HS-27A (cell line): ENCODE measurements around the gene P3H3.
"Not testable (repeated sequence)": the region's sequence is repeated elsewhere in the genome, so short reads cannot be mapped to it uniquely, and the experiment has no call there.

ENCODE experiments used
- DNase-seq: peaks from one replicate; pipeline ENCODE4 v3.0.0-alpha.2; 2012; ENCODE audit warnings: low read depth, missing footprints

Gene P3H3

DNA sequence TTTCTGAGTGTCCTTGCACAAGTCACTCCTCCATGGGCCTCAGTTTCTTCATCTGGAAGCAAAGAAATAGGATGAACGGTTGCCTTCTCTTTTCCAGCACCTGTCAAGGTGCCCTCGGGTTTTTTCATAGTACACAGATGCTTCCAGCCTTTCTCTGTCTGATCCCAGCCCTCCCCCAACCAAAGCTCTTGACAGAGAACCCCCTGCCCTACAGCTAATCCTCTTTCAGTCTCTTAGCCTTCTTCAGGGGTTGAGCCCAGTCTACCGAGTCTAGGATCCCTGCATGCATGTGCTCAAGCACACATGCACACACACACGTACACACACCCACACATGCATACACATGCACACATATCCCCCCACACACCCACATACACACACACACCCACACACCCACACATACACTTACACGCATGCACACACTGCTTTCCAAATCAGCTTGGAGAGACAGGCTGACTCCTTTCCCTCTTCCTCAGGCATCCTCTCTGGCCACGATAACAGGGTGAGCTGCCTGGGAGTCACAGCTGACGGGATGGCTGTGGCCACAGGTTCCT lies 18.2 kb downstream of the P3H3 start:
- DNase-seq, result no peak

DNA sequence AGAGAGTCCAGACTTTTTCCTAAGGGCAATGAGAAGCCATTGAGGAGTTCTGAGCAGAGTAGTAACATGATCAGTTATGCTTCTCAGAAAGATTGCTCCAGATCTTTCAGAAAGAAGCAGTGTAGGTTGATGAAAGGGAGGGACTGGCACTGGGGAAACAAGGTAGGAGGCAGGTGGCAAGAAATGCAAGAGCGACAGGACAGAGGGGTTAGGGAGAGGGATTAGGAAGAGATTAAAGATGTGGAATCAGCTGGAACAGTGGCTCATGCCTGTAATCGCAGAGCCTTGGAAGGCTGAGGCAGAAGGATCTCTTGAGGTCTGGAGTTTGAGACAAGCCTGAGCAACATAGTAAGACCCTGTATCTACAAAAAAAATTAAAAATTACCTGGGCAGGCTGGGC lies 19.5 kb downstream of the P3H3 start:
- DNase-seq, result no peak

DNA sequence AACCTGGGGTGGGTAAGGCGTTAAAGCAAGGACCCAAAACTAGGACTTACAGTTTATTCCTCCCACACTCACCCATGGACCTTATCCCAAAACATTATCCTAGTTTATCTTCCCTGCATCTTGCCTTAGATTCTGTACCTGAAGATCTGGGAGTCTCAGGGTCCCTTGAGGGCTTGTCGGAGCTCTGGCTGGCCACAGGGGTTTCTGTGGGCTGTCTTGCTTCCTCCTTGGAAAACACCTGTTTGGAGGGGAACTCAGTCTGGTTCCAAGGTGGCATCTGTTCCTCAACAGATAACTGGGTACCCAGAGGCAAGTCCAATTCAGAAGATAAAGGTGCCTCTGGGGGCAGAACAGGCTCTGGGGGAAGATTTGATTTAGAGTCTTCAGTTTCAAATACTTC lies 21.2 kb downstream of the P3H3 start:
- DNase-seq, result no peak

DNA sequence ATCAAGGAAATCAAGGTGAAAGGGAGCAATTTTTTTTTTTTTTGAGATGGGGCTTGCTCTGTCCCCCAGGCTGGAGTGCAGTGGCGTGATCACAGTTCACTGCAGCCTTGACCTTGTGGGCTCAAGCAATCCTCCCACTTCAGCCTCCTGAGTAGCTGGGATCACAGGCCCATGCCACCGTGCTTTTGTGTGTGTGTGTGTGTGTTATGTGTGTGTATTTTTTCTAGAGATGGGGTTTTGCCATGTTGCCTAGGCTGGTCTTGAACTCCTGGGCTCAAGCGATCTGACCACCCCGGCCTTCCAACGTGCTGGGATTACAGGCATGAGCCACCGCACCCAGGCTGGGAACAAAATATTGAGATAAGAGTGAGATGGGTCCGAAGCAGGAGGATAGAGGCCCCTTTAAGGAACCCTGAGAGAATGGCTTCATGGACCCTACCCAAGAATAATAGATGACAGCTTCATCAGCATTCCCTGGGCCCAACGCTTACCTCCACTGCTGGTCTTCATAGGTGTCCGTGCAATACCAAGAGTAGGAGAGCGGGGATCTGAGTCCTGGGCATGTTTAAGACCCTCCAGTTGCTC lies 21.9 kb downstream of the P3H3 start:
- DNase-seq, result no peak

DNA sequence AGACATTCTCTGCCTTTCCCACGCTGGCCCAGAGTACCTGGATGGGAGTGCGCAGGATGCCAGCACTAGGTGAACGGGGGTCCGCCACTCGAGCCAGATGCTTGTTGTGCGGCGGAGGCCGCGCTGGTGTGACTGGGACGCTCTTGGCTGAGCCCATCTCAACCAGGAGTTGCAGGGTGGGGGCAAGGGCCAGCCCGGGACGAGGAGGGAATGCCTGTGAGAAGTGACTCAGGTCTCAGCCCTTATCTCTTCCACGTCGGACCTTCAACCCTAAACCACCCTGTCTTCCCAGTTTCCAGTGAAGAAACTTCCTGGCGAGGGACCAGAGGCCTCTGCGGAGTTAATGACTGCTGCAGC lies 22.6 kb downstream of the P3H3 start:
- DNase-seq, result no peak

DNA sequence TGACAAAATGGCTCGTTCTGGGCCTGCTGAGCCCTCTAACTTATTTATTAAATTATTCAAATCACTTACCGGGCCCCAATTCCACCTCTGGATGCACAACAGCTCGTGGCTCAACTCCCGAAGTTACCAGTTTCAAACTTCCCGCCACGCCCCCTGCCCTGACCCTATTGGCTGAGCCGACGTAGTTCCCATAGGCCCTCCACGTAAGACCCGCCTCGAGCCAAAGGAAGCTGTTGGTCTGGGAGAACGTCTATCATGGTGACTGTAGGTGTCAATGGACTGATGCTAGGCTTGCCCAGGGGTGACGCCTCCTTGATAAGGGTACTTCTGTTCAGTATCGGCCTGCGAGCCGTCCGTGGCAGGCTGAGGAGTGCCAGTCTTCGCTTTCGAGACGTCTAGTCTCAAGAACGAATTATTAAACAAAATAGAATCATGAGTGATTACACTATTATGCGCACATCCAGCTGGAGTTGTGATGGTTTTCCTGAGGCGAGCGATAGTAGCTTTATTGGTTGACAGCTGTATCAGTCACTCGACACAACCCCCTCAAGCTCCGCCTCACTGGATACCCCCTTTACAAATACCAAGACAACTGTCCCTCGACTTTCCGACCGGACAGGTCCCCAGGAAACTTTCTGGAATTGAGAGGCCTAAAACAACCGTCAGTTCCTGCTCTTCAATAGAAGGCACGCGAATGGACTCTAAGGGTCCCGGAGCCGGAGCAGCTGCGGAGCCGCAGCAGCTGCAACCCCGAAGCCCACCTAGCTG lies 23.1 kb downstream of the P3H3 start, which contains the start of gene CDCA3:
Gene CDCA3, minus strand, starts transcription at position 134 of the 768 bp plus-strand sequence. CDS start 334 bp downstream, outside the sequence.
- peak; percentile 99 for DNase-seq

DNA sequence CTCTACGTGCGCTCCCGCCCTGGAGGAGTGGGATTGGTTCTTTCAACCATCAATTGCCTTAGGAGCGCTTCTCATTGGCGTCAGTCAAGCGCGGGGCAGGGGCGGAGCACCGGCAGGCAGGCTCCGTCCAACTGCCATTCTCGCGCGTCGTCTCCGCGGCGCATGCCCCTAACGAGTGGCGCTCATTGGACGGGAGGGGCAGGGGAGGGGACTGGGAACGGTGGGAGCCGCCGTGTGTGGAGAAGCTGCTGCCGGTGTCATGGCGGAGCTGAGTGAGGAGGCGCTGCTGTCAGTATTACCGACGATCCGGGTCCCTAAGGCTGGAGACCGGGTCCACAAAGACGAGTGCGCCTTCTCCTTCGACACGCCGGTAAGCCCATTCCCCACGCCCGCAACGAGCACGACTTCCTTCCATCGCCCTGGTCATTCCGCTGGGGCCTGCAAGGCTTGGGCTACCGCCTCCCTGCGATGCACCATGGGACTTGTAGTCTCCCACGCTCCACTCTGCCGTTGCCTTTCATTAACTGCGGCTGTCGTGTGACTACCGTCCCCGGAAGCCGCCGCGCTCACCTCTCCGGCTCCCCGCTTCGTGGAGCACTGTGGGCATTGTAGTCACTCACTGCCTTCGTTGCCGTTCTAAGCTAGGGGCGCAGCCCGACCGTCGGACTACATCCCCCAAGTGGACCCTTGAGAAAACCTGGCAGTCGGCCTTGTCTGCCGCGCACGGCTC lies 23.9 kb downstream of the P3H3 start, which contains the start of gene USP5:
Gene USP5, plus strand, starts transcription at position 230 of the 730 bp plus-strand sequence. Its CDS starts 30 bp downstream, at position 260.
- peak; percentile 99 for DNase-seq

DNA sequence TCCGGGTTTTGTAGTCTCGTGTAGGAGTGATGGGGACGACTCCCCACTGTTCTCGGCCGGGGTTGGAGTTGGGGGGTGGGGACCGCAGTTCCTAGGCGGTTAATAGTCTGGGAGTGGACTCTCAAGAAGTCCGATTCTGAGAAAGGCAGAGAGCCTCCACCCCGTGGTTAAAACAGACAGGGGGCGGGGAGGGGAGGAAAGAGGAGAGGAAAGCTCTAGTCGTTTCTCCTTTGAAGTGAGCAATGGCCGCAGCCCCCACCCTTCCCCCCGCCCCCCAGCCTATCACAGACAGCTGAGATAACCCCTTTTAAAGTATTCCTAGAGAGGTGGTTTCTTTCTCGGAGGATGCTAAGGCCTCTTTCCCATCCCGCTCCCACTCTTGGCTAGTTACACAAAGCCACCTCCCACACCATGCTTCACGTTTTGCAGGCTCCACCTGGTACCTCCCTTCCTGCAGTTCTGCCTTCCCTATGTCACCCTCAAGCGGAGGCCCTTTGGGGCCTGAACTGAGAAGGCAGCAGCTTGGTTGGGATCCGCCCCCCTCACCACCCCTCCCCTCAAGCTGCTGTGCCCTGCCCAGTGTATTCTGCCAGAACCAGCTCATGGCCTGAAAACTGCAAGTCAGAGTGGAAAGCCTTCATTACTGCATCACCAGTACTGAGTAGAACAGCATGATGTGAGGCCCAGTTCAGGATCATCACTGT lies 24.6 kb downstream of the P3H3 start:
- no peak for DNase-seq

DNA sequence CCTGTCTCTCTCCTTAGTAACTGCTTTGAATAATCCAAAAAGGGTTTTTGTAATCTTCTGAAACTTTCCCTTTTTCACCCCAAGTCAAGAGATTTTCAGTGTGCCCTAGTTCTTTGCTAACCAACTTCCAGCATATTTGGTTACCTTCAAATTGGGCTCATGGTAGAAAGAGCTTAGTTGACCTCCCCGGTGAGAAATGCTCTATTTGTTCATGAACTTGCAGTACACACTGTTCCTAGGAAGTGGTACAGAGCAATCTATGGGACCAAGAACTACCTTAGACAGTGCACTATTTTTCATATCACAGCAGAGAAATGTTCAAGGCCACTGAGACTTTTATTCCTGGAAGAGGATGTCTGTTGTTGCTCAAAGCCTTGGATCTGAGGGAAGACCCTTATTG lies 25.4 kb downstream of the P3H3 start:
- no peak for DNase-seq

DNA sequence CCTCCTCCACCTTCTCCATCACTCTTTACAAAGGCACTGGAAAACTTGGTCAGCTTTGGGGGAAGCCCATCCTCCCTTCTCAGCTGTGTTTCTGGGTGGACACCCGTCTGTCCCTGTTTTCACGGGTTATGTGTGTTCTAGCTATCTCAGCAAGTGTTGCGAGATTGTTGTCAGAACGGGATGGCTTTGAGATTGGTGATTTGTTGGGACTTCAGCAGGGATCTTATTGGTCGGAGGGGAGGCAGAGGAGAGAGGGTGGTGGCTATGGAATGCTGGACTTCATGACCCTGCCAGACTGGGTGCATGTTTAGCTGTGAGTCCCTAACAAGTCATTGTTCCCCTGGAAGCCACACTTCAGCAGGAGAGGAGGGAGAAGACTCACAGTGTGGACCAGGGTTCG lies 25.8 kb downstream of the P3H3 start:
- DNase-seq, result no peak

DNA sequence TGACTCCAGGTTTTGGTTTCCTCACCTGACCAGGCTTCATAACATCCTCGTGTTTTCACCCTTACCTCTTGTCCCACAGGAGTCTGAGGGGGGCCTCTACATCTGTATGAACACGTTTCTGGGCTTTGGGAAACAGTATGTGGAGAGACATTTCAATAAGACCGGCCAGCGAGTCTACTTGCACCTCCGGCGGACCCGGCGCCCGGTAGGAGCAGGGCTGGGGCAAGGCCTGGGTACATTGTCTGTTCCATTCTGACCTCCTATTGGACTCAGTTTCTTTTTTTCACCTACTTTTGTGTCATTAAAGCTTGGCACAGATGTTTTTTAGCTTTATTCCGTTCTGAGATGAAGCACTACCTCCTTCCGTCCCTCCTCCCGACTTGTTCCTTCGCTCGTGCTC lies 27.1 kb downstream of the P3H3 start:
- no peak for DNase-seq

DNA sequence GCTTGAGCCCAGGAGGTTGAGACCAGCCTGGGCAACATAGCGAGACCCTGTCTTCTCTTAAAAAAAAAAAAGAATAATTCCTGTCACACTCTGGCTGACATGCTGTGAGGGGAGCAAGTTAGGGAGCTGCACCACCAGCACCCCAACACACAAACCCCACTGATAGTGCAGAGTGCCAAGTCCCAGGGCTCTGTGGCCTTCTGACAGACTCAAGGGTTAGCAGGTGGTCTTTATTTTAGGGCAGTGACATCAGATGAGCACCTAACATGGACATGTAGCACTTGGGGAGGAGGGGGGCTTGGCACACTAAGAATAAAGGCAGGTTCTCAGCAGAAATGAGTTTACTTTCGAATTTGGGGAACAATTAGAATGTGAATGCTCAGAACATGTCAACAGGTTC lies 30.6 kb downstream of the P3H3 start:
- no peak for DNase-seq

DNA sequence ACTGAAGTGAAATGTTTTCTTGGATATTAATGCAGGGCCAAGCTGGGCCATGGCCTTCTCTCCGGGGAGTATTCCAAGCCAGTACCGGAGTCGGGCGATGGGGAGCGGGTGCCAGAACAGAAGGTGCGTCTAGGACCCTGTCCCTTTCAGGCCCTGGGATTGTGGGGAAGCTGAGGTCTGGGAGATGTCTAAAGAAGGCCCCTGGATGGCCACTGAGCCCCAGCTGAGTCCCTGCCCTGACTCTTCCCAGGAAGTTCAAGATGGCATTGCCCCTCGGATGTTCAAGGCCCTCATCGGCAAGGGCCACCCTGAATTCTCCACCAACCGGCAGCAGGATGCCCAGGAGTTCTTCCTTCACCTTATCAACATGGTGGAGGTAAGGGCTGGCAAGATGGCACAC lies 31.9 kb downstream of the P3H3 start:
- no peak for DNase-seq

DNA sequence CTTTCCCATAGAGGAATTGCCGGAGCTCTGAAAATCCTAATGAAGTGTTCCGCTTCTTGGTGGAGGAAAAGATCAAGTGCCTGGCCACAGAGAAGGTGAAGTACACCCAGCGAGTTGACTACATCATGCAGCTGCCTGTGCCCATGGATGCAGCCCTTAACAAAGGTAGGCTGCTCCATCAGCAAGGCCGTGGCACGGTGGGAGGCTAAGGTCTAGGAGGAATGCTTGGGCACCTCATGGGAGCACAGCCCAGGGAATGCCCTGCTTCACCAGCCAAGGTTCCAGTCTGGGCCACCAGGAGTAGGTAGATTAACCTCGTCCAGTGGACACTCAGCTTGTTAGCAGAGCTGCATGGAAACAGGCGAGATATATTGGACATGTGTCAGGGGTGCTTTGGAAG lies 32.7 kb downstream of the P3H3 start:
- DNase-seq, result no peak

DNA sequence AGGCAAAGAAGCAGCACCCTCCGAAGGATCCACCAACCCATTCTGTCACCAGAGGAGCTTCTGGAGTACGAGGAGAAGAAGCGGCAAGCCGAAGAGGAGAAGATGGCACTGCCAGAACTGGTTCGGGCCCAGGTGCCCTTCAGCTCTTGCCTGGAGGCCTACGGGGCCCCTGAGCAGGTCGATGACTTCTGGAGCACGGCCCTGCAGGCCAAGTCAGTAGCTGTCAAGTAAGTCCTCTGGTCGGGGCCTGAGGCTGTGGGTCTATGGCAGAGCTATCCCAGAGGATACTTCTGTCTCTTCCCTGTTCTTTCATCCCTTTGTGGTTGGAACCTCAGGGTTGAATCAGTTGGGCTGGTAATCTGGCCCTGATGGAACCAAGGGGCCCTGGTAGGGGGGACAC lies 33.2 kb downstream of the P3H3 start:
- DNase-seq, result no peak

DNA sequence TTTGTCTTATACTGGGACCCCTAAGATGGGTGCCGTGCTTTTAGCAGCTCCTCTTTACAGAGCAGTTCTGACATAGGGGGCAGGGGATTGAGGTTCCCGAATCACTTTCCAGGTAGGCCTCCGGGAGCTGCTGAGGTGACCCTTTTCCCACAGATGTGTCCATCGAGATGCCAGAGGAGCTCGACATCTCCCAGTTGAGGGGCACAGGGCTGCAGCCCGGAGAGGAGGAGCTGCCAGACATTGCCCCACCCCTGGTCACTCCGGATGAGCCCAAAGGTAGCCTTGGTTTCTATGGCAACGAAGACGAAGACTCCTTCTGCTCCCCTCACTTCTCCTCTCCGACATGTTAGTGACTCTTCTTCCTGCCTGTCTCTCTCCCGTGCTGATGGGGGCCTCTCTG lies 34.8 kb downstream of the P3H3 start:
- DNase-seq, result no peak

DNA sequence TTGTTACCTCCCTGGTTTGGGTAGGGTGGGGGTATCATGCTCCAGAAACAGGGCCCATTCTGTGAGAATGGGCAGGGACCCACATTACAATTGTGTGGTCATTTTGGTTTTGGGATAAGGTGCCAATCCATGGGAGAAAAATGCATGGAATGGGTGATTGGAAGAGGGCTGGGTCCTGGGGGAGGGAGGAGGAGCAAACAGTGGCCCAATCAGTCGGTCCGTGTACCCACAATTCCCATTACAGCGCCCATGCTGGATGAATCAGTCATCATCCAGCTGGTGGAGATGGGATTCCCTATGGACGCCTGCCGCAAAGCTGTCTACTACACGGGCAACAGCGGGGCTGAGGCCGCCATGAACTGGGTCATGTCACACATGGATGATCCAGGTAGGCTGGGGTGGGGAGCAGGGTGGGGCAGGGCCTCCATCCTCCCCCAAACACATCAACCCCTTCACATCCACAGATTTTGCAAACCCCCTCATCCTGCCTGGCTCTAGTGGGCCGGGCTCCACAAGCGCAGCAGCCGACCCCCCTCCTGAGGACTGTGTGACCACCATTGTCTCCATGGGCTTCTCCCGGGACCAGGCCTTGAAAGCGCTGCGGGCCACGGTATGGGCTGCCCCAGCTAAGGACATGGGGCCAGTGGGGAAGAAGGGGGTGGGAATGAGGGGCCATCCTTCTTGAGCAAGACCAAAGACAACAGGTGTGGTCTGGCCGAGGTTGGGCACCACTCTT lies 35.5 kb downstream of the P3H3 start:
- DNase-seq, result no peak

DNA sequence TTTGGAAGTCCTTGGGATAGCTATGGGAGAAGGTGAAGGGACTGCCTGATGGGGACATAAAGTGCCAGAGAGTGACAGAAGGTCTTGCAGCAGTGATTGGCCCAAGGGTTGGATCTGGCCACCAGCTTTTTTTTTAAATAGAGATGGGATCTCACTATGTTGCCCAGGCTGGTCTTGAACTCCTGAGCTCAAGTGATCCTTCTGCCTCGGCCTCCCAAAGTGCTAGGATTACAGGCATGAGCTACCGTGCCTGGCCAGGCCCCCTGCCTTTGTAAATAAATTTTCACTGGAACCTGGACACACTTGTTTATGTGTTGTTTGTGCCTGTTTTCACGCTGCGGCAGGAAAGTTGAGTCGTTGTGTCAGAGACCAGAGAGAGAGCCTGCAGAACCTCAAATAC lies 37.1 kb downstream of the P3H3 start:
- not testable (repeated sequence) for DNase-seq

DNA sequence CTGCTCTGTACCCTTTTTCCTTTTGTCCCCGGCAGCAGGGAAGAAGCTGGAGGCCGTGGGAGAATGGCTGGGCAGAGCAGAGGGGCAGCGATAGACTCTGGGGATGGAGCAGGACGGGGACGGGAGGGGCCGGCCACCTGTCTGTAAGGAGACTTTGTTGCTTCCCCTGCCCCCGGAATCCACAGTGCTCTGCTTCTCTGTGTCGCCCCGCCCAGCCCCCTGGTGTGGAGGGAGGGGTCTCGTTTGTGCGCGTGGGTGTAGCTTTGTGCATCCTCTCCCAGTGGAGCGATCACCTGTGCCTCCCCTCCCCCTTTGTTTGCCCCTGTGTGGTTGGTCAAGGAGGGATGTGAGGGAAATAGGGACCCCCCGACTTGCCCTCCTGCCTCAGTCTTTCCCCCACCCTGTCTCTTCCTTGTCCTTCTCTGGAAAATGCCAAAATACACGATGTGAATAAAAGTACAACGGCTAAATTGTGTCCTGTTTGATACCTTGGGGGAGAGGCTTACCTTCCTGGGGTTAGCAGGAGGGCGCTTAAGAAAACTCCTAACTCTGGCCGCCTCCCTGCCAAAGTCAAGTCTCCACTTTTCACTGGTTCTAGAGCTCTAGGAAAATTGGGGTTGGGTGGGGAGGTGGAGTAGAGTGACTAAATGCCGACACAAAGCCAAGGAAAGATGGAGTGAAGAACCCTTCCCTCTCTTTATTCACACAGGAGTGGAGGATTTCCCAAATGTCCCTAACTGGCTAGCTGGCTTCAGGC lies 38.1 kb downstream of the P3H3 start:
- DNase-seq, result no peak

DNA sequence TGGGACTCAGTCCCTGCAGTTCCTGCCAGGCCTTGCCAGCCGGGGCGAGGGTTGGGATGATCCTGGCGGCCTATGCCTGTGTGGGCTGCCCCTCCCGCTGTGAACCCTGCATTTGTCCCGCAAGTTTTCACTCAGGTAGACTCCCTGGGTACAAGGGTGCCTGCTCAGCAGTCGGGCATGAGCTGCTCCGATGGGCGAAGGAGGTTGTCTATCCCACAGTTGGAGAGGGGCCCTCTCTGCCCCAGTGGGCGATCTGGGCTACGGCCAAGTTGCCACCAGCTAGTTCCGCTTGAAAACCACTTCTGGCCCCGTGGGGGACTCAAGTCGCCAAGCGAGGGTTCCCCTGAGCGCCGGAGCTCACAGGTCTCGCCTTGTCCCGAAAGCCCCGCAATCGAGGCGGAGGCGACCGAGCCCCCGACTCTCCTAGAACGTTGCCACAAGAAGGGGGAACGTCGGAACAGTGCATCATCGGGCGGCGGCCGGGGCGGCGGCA lies 38.8 kb downstream of the P3H3 start:
- no peak for DNase-seq
